Activated naive CD4-positive, alpha-beta T cell treated with Interleukin-2 at 50 U/mL for 16 hours (primary cell): ENCODE results near the gene DELE1.
A peak's percentile ranks its signal among the peaks of the same experiment; 100 is the strongest.

ENCODE experiments used
- DNase-seq: peaks from one replicate; pipeline ENCODE4 v3.0.0-alpha.2; 2020

Gene DELE1, protein sequence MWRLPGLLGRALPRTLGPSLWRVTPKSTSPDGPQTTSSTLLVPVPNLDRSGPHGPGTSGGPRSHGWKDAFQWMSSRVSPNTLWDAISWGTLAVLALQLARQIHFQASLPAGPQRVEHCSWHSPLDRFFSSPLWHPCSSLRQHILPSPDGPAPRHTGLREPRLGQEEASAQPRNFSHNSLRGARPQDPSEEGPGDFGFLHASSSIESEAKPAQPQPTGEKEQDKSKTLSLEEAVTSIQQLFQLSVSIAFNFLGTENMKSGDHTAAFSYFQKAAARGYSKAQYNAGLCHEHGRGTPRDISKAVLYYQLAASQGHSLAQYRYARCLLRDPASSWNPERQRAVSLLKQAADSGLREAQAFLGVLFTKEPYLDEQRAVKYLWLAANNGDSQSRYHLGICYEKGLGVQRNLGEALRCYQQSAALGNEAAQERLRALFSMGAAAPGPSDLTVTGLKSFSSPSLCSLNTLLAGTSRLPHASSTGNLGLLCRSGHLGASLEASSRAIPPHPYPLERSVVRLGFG

DNA sequence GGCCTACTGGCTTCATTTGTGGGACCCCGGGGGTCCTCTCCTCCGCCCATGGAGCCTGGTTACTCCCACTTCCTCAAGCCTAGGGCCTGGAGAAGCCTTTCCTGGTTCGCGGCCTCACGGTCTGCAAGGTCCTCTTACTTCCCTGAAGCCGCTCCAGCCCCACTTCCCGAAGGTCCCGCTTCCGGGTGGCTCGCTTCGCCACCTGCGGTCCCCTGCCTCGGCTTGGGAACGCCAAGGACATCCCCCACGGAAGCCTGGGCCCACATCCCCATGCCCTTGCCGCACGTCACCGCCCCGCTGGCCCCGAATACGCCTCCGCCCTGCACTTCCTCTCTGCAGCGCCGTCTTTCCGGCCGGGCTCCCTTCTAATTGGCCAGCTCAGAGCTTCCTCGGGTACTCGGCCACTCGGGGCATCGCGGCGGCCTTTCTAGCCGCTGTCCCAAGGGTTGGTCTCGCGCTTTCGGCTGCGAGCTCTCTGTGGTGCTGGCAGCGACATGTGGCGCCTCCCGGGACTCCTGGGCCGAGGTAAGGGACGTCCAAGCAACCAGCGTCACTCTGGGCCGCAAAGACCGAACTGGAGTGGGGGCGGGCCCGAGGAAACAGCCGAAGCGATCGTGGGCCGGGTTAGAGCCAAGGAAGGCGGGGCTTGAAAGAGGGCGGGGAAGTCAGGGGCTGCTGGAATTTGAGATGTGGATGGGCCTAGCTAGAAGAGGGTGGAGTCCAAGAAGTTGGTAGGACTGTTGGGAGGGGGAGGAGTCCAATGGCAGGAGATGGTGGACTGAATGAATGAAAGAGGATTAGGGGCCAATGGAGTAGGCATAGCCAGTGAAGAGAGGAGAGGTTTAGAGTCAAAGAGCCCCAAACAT, at the start of gene DELE1:
TSS of gene DELE1 (plus strand) at position 424 of the 866 bp plus-strand sequence. CDS start at position 495, 71 bp downstream.
- peak; percentile 92 for DNase-seq

DNA sequence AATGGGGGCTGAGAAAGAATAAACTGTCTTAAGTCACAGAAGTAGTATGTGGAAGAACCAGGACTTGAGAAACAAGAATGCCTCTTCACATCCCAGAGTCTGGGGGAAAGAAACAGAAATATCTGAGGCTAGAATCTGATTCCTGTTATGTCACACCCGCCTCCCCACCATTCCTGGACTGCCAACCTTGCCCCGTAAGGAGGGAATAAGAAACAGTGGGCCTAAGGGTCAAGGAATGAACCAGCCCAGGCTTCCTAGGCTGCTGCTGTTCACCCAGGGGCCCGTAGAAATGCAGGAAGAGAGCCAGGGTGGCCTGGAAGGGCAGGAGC, 49.8 kb upstream of the DELE1 start:
- no peak for DNase-seq

DNA sequence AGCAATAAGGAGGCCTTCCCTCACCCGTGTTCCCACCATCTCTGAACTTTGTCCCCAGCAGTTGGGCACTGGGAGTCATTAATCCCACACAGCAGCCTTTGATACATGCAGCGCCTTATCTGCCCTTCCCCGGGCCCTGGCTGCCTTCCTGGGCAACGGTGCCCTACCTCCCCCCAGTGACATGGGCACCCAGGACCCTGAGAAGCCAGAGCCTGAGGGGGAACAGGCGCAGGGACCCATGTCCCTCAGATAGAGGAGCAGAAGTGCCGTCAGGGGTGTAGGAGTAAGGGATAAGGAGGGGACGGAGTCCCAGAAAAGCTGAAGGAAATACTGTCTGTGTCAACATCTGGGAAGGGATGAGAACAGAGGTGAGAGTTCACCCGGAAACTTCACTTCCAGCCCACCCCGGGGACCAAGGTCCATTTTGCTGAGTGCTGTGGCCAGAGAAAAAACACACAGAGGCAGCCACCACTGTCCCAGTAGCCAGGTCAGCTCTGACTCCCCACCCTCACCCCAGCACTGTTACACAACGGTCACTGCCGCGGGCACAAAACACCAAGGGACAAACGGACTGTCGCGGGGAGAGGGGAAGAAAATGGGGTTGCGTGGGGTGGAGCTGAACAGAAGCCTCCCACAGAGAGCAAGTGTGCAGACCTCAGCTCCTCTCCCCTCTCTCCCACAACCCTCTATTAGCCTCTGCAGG, 49.3 kb upstream of the DELE1 start:
- no peak for DNase-seq

GRCh38 chr5:141875022-141875740, 48.5 kb upstream of the DELE1 start:
- no peak for DNase-seq

GRCh38 chr5:141875795-141876627, 47.7 kb upstream of the DELE1 start:
- no peak for DNase-seq

DNA sequence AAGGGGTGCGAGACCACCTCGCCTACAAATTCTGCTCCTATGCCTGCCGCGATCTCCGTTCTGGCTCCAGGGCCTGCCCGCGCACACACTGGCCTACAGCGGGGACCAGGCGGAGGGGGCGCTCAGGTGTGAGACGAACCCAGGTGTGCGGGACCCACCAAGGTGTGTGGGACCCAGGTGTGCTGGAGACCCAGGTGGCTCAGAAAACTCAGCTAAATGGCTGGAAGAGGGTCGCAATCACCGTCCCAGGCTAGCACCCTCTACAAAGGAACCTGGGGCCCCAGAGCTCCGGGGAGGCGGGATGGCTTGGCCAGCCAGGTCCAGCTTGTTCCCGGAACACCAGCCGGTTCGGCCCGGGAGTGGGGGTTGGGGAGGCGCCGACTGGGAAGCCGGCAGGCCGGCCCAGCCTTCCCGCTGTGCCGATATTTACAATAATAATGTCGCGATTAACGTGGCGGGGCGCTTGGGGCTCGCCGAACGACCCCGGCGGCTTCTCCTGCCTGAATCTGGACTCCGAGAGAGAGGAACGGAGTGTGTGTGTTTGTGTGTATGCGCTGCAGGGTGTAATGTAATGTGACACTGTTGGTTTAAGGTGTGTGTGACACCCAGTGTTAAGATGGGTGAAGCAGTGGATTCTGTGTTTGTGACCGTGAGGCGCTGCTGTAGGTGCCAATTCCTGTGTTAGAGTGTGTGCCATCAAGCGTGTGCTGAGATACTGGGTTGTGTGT, 46.9 kb upstream of the DELE1 start:
- no peak for DNase-seq

DNA sequence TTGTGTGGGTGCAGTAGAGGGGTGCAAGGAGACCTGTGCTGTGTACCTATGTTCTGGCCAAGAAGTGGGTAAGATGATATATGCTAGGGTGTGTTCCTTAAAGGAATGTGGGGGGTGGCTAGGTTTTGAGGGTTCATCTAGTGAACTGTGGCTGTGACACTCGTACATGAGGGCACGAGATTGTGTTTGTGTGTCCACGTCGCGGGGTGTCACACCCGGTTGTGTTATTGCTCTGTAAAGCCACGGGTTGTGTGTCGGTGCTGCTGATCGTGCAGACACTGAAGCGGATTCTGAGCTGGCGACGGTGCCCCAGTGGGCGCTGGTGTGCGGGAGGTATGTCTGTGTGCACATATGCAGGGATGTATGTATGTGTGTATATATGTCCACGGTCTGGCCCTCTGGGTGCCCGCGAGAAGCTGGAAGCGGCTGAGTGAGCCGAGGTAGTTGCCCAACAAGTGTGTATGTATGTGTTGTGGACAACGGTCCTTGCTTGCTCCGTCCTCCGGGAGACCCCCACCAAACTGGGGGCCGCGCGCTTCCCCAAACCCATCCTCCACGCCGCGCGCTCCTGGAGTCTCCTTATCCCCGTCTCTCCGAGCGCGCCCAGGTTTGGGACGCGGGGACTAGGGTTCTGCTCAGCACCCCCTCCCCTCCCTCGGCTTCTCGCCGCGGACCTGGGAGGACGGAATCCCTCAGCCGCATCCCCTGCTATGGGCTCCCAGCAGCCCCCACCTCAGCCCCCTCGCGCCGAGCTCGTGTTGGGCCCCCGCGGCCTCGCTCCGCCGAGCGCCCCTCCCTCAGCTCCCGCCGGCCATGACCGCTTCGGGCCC, 46.1 kb upstream of the DELE1 start:
- peak; percentile 34 for DNase-seq

DNA sequence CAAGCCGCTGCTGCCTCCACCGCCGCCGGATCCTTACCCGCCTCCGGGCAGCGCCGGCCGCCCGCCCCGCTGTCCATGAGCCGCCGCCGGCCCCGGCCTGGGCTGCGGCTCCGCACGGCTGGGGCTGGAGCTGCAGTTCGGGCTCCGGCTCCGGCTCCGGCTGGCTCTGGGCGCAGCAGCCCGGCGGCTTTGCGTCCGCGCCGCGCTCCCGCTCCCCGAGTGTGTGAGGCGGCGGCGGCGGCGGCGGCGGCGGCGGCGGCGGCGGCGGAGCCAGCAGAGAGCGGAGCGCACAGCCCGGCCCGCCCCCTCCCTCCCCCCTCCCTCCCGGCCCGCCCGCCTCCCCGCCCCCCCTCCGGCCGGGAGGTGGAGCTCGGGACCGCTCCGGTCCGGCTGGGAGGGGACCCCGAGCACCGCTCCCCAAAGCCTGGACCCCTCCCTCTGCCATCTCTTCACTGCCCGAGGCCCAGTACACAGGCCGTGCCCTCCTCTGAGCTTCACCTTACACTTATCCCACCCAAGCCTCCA, 45.4 kb upstream of the DELE1 start, which contains the start of gene PCDH1:
TSS of gene PCDH1 (minus strand) at position 225 of the 525 bp plus-strand sequence. CDS start at position 77, 148 bp downstream.
- DNase-seq = peak; percentile 33

DNA sequence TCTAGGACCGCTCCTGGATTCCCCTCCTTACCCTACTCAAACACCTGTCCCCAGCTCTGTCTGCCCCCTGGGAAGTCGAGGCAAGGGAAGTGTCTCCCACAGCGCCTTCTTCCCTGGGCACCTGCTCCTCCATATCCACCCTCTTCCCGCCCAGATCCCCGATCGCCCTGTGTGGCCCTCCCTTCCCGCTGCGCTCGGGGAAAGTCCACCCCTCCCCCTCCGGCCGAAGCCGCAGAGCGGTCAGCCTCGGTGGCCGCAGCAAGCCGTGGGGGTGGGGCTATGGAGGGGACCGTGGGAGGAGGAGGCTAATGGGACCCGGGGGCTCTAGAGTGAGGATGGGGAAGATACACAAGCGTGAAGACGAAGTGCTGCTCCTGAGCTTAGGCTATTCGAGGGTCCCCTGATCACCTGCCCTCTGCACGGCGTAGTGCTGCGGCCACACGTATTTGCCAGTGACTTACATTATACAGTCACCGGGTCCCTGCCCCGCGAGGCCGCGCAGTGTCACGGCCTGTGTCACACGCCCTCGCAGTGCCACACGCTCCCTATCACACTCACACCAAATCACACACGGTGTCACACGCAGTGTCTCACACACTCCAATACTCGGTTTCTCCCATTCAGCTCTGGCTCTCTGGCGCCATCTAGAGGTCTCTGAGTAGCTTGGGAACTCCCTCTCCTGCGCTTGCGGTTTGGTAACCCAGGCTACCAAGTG, 44.8 kb upstream of the DELE1 start:
- DNase-seq = peak; percentile 86

DNA sequence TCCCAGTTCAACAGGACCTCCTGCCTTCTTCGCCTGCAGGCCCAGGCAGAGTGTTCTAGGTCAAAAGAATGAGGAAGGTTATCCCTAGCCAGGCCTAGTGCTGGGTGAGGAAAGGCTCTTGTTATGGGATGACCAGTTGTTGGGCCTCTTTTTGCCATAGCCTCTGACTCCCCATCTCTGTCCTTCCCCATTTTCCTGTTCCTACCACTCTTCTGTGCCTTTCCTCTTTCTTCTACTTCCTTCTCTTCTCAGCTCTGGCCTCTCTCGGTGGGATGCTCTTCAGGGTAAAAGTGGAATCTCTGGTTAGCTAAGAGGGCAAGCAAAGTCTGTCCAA, 44.3 kb upstream of the DELE1 start:
- DNase-seq = no peak

- no peak for DNase-seq
Measured at GRCh38 chr5:141879941-141880738, 43.5 kb upstream of the DELE1 start.

DNA sequence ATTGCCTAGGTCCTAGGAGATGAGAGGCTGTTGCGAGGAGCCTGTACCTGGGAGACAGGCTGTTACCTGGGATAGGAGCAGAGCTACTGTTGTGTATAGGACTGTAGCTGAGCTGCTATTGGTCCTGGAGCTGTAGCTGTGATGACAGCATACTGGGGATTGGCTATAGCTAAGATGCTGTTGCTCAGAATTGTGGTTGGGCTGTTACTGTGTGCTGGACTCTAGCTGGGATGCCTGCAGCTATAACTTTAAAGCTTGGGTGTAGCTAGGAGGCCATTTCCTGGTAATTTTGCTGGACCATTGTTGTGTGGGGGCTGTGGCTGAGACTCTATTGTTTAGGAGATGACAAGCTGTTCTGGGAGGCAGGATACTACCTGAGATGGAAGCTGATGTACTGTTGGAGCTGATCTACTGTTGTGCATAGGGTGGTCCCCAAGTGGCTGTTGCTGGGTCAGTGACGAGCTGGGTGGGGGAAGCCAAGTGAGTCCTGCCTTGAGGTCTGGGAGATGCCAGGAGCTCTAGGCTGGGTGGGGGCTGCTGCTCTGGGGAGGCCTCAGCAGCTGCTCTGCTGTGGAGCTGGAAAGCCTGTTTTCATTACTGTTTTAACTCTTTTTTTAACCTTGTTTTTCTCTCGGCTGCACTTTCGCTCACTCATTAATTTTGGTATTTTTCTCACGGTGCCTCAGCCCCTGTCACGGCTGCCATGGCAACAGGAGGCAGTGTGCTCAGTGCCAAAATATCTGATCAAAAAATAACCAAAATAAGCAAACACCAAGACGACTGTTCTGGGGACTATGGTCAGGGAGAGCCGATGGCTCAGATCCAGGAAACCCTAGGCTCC, 42.5 kb upstream of the DELE1 start:
- no peak for DNase-seq

DNA sequence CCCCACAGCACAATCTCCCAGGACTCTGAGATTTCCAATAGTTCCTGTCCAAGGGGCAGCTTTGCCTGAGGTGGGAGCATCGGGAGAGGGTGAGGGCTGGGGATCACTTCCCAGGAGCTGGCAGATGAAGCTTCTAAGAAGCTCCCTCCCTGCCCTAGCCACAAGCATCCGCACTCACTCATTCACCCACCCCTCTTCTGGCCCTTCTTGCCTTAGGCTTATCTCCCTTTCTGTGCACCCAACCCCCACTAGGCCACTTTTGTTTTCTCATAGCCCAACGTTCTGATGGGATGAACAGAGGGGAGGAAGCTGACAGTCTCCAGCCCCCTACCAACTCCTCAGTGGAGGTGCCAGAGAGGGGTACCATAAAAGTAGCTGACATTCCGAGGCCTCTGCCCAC, 41.8 kb upstream of the DELE1 start:
- no peak for DNase-seq

- DNase-seq = no peak
Measured at GRCh38 chr5:141882594-141883183, 41.0 kb upstream of the DELE1 start.

GRCh38 chr5:141883184-141883891, 40.3 kb upstream of the DELE1 start:
- DNase-seq = peak; percentile 23

DNA sequence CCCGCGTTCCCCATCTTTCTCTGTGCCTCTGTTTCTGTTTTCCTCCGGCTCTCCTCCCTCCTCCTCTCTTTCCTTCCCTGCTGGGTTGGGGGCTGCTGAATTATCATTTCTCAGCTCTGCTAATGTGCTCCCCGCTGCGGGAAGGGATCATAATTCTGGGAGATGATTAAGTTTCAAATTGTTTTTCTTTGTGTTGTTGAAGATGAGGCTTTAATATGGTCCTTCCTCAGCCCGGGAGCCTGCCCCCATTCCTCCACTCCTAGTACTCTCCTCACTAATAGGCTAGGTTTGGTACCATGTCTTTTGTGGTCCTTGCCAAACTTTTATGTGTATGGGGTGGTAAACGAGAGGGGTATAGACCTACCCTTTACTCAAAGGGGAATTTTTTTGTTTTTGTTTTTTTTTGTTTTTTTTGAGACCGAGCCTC, 39.8 kb upstream of the DELE1 start:
- no peak for DNase-seq
